HG03442 (cell line): ENCODE measurements around the gene MAGIX.
"Not testable (repeated sequence)": the region's sequence is repeated elsewhere in the genome, so short reads cannot be mapped to it uniquely, and the experiment has no call there.

Experiments
- ATAC-seq: cut with Tn5 transposase; IDR thresholded peaks from one replicate; pipeline ENCODE4 v1.9.1; 2021; ENCODE audit warnings: mild to moderate bottlenecking, moderate library complexity; ENCODE audit not compliant: unreplicated experiment

MAGIX gene

GRCh38 chrX:49162620-49163019 is at the start of gene MAGIX:
TSS of gene MAGIX (plus strand) at chrX:49162758. CDS start at chrX:49162890, 132 bp downstream.
- no peak for ATAC-seq

GRCh38 chrX:49116076-49116475 is 46.5 kb upstream of the MAGIX start:
- ATAC-seq: no peak

- ATAC-seq: no peak
Observed at GRCh38 chrX:49116716-49117115, 45.8 kb upstream of the MAGIX start.

- ATAC-seq: no peak
Observed at GRCh38 chrX:49117581-49117980, 45.0 kb upstream of the MAGIX start.

GRCh38 chrX:49120091-49120490 is 42.5 kb upstream of the MAGIX start:
- ATAC-seq: no peak

GRCh38 chrX:49122499-49122898 is 40.1 kb upstream of the MAGIX start:
- no peak for ATAC-seq

GRCh38 chrX:49127742-49128258 is 34.8 kb upstream of the MAGIX start:
- not testable (repeated sequence) for ATAC-seq

- ATAC-seq: no peak
Observed at GRCh38 chrX:49129427-49129826, 33.1 kb upstream of the MAGIX start.

- not testable (repeated sequence) for ATAC-seq
Observed at GRCh38 chrX:49132275-49132674, 30.3 kb upstream of the MAGIX start.

GRCh38 chrX:49133759-49134158 is 28.8 kb upstream of the MAGIX start:
- ATAC-seq: no peak

- ATAC-seq: no peak
Observed at GRCh38 chrX:49137492-49137891, 25.1 kb upstream of the MAGIX start.

- no peak for ATAC-seq
Observed at GRCh38 chrX:49139713-49140112, 22.8 kb upstream of the MAGIX start.

- not testable (repeated sequence) for ATAC-seq
Observed at GRCh38 chrX:49142264-49142663, 20.3 kb upstream of the MAGIX start.

- not testable (repeated sequence) for ATAC-seq
Observed at GRCh38 chrX:49143154-49143553, 19.4 kb upstream of the MAGIX start.

- ATAC-seq: no peak
Observed at GRCh38 chrX:49147282-49147681, 15.3 kb upstream of the MAGIX start.

GRCh38 chrX:49147936-49148335 is 14.6 kb upstream of the MAGIX start:
- no peak for ATAC-seq

GRCh38 chrX:49148390-49149100 is 14.0 kb upstream of the MAGIX start:
- not testable (repeated sequence) for ATAC-seq

GRCh38 chrX:49149291-49149690 is 13.3 kb upstream of the MAGIX start:
- not testable (repeated sequence) for ATAC-seq

GRCh38 chrX:49153467-49153866 is 9.1 kb upstream of the MAGIX start:
- no peak for ATAC-seq

GRCh38 chrX:49155243-49155899 is 7.2 kb upstream of the MAGIX start:
- no peak for ATAC-seq

- ATAC-seq: peak; percentile 87
Observed at GRCh38 chrX:49155900-49156837, 6.4 kb upstream of the MAGIX start.
